SU-DHL-6 (cell line): ENCODE measurements around the gene PPM1H.

Source experiments
- EZH2phosphoT487 ChIP-seq: fragments of 200-600 bp; sonication (generic), shearing (Covaris generic); conservative IDR thresholded peaks from 2 replicates; pipeline ENCODE4 v1.6.1; 2018; ENCODE audit warnings: mild to moderate bottlenecking, antibody characterized with exemption, low read length, moderate library complexity, mixed read lengths
- TF ChIP-seq, protein P1 (sequence below): fragments of 200-600 bp; sonication (generic); IDR thresholded peaks from one replicate; pipeline ENCODE4 v1.5.1; 2017; ENCODE audit warnings: antibody characterized with exemption, mild to moderate bottlenecking, low read length, moderate library complexity; ENCODE audit not compliant: insufficient read depth, poor library complexity, severe bottlenecking

GRCh38 chr12:62794218-62794583 is 140.7 kb downstream of the PPM1H start:
- TF ChIP-seq, protein P1, sequence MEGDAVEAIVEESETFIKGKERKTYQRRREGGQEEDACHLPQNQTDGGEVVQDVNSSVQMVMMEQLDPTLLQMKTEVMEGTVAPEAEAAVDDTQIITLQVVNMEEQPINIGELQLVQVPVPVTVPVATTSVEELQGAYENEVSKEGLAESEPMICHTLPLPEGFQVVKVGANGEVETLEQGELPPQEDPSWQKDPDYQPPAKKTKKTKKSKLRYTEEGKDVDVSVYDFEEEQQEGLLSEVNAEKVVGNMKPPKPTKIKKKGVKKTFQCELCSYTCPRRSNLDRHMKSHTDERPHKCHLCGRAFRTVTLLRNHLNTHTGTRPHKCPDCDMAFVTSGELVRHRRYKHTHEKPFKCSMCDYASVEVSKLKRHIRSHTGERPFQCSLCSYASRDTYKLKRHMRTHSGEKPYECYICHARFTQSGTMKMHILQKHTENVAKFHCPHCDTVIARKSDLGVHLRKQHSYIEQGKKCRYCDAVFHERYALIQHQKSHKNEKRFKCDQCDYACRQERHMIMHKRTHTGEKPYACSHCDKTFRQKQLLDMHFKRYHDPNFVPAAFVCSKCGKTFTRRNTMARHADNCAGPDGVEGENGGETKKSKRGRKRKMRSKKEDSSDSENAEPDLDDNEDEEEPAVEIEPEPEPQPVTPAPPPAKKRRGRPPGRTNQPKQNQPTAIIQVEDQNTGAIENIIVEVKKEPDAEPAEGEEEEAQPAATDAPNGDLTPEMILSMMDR, result no peak
- TF ChIP-seq EZH2phosphoT487, result no peak
